Activated effector memory CD4-positive, alpha-beta T cell treated with anti-CD3 and anti-CD28 coated beads, Interleukin-2, amount 50 U/mL, for 16 hours (primary cell): ENCODE data around the gene CLRN1.
"Not testable (repeated sequence)": the region's sequence is repeated elsewhere in the genome, so short reads cannot be mapped to it uniquely, and the experiment has no call there.

Source experiments
- DNase-seq: peaks from one replicate; pipeline ENCODE4 v3.0.0-alpha.2; 2020

The CLRN1 gene

GRCh38 chr3:150972366-150973071 is at the start of gene CLRN1:
TSS of gene CLRN1 (minus strand) at chr3:150972727. CDS start at chr3:150972708, 19 bp downstream.
- no peak for DNase-seq

GRCh38 chr3:151016478-151016795 is 43.9 kb upstream of the CLRN1 start:
- DNase-seq = no peak

- no peak for DNase-seq
These were observed 43.4 kb upstream of the CLRN1 start for GRCh38 chr3:151015767-151016477.

- no peak for DNase-seq
These were observed 42.7 kb upstream of the CLRN1 start for GRCh38 chr3:151015181-151015580.

GRCh38 chr3:151014501-151015018 is 42.0 kb upstream of the CLRN1 start:
- DNase-seq = no peak

- no peak for DNase-seq
These were observed 40.2 kb upstream of the CLRN1 start for GRCh38 chr3:151012753-151013152.

- DNase-seq = no peak
These were observed 38.9 kb upstream of the CLRN1 start for GRCh38 chr3:151011427-151011826.

GRCh38 chr3:151009981-151010380 is 37.5 kb upstream of the CLRN1 start:
- DNase-seq = no peak

- DNase-seq = no peak
These were observed 36.9 kb upstream of the CLRN1 start for GRCh38 chr3:151009430-151009829.

- no peak for DNase-seq
These were observed 36.2 kb upstream of the CLRN1 start for GRCh38 chr3:151008699-151009098.

GRCh38 chr3:151003768-151004134 is 31.2 kb upstream of the CLRN1 start:
- DNase-seq = no peak

- DNase-seq = no peak
These were observed 30.7 kb upstream of the CLRN1 start for GRCh38 chr3:151003029-151003767.

- DNase-seq = no peak
These were observed 29.8 kb upstream of the CLRN1 start for GRCh38 chr3:151002003-151002981.

GRCh38 chr3:150998996-150999395 is 26.5 kb upstream of the CLRN1 start:
- no peak for DNase-seq

- no peak for DNase-seq
These were observed 24.2 kb upstream of the CLRN1 start for GRCh38 chr3:150996731-150997130.

- no peak for DNase-seq
These were observed 23.0 kb upstream of the CLRN1 start for GRCh38 chr3:150995510-150995909.

GRCh38 chr3:150989208-150989607 is 16.7 kb upstream of the CLRN1 start:
- DNase-seq = no peak

- DNase-seq = not testable (repeated sequence)
These were observed 15.9 kb upstream of the CLRN1 start for GRCh38 chr3:150988395-150988794.

GRCh38 chr3:150985711-150986110 is 13.2 kb upstream of the CLRN1 start:
- no peak for DNase-seq

GRCh38 chr3:150984066-150984465 is 11.5 kb upstream of the CLRN1 start:
- DNase-seq = no peak

GRCh38 chr3:150978566-150979148 is 6.1 kb upstream of the CLRN1 start:
- DNase-seq = no peak

- no peak for DNase-seq
These were observed 3.5 kb upstream of the CLRN1 start for GRCh38 chr3:150975992-150976368.
